Activated CD8-positive, alpha-beta memory T cell treated with anti-CD3 and anti-CD28 coated beads, Interleukin-2, amount 10 ng/mL, durations not matched to agents 7 days and 5 days (primary cell): ENCODE results near the gene HOXD13. TPM values are rescaled to one million over a fixed set of nuclear protein-coding genes. Genes with fewer than 3 reads are reported as not detected.
A peak's percentile ranks its signal among the peaks of the same experiment; 100 is the strongest.

Source experiments
- ATAC-seq: fragments of 150-1000 bp; cut with Tn5 transposase; one replicate; pipeline ENCODE4 v1.10.0; 2021; ENCODE audit warnings: moderate library complexity
- CTCF ChIA-PET: fragments of 350-600 bp; sonication (Branson Sonifier 250); formaldehyde crosslinking; loops from one replicate; lab custom pipeline; 2021; ENCODE audit warnings: antibody characterized with exemption; lab: Charles Lee
- DNase-seq: peaks from one replicate; pipeline ENCODE4 v3.0.0-alpha.2; 2020
- H3K27ac Mint-ChIP-seq: one replicate; pipeline ENCODE4 v1.8.0; 2021; ENCODE audit warnings: mild to moderate bottlenecking, mixed read lengths
- H3K27me3 Mint-ChIP-seq: one replicate; pipeline ENCODE4 v1.8.0; 2021; ENCODE audit warnings: mixed read lengths
- H3K36me3 Mint-ChIP-seq: one replicate; pipeline ENCODE4 v1.8.0; 2021; ENCODE audit warnings: mild to moderate bottlenecking, mixed read lengths
- H3K4me1 Mint-ChIP-seq: one replicate; pipeline ENCODE4 v1.8.0; 2021; ENCODE audit warnings: mixed read lengths
- H3K4me3 Mint-ChIP-seq: one replicate; pipeline ENCODE4 v1.8.0; 2021; ENCODE audit warnings: mild to moderate bottlenecking, moderate library complexity, mixed read lengths
- H3K9me3 Mint-ChIP-seq: one replicate; pipeline ENCODE4 v1.8.0; 2022; ENCODE audit warnings: low read depth, mixed read lengths
- total RNA-seq, 2 experiments: library from RNA; stranded (reverse); gene quantifications; one replicate each; pipeline ENCODE4 v1.2.3, GENCODE V29; 2021

Gene HOXD13
- total RNA-seq, 2 experiments from 2014 or later: not detected

GRCh38 chr2:176093898-176094249, 1.4 kb downstream of the HOXD13 start:
- Mint-ChIP-seq H3K36me3 (peaks cover 3% of the 10 kb centered on the region), H3K4me3 (peak overlapping the region; percentile 3), H3K27me3 (peaks cover 92% of the 10 kb centered on the region), H3K9me3 (no peaks in the 10 kb centered on the region), H3K27ac (peak overlapping the region; percentile 48), H3K4me1 (peaks cover 18% of the 10 kb centered on the region)
- no peak for DNase-seq
- CTCF ChIA-PET: interaction anchor here (1.5 kb wide), 2 partner anchors 33 to 559 kb away, joined by 3 to 5 read pairs; no protein-coding TSS in a partner anchor
- no peak for ATAC-seq

GRCh38 chr2:176094349-176094748, 1.8 kb downstream of the HOXD13 start:
- DNase-seq (no peak), ATAC-seq (no peak)
- Mint-ChIP-seq H3K4me1 (peaks cover 18% of the 10 kb centered on the region), H3K9me3 (no peaks in the 10 kb centered on the region), H3K36me3 (peaks cover 3% of the 10 kb centered on the region), H3K27me3 (peaks cover 92% of the 10 kb centered on the region), H3K4me3 (peak overlapping the region; percentile 3), H3K27ac (no peak overlapping the region)
- CTCF ChIA-PET: interaction anchor here (1.5 kb wide), 2 partner anchors 33 to 558 kb away, joined by 3 to 5 read pairs; no protein-coding TSS in a partner anchor

DNA sequence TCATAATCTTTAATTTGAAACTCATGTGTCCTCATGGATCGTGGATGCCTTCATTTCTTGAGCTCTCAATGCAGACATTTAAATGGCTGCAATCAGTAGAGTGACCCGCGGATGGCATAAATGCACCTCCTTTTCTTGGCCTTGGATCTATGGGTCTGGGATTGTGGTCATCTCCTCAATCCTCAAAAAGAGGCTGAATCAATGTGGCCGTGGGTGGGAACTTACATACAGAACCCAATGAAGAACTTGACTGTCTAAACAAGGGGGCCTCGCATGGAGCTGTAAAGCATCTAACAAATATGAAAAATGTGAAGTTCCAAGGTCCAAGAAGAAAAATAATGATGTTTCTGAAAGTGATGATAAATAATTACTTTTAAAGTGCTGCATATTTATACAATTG, 2.9 kb downstream of the HOXD13 start:
- ATAC-seq (no peak), DNase-seq (no peak)
- H3K9me3 Mint-ChIP-seq: no peaks in the 10 kb centered on the region
- CTCF ChIA-PET: interaction anchor here (0.9 to 3.6 kb wide), 7 partner anchors 16 to 731 kb away, joined by 3 to 65 read pairs (median 7); partner anchors contain the start of gene LNPK
- peaks cover 3% of the 10 kb centered on the region for H3K36me3 Mint-ChIP-seq
- no peak overlapping the region for H3K4me3 Mint-ChIP-seq
- H3K27me3 Mint-ChIP-seq: peaks cover 90% of the 10 kb centered on the region
- peaks cover 18% of the 10 kb centered on the region for H3K4me1 Mint-ChIP-seq
- H3K27ac Mint-ChIP-seq: no peak overlapping the region

DNA sequence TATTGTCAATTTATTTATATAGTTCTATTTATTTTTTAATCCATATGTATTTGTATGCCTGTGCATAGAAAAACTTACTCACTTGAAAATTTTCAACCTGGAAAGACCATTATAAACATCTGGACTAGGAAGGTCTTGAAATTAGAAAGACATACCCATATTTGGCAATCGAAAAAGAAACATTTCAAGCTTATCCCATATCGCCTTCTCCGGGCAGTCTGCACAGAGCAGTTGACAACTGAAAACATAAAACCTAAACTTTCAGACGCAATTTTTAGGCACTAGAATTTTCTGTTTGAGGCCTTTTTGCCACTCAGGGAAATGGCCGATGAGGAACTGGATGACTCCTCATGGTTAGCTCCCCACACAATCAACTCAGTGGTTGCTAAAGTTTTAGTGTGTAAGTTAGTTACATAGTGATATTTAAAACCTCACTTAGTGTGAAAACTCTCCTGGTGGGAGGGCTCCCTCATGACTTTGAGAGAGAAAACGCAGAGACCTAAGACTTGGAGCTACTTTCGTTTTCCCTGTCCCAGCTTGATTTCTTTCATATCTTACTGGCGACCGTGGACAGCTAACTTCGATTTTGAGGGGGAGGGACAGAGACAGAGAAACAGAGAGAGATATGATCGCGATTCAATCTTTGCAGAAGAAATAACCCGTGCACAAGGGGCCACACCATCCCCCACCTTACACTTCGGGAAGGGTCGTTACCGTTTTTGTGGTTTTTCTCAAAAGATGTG, 3.9 kb downstream of the HOXD13 start:
- peak overlapping the region; percentile 65 for H3K4me3 Mint-ChIP-seq
- peaks cover 18% of the 10 kb centered on the region for H3K4me1 Mint-ChIP-seq
- H3K36me3 Mint-ChIP-seq: peaks cover 3% of the 10 kb centered on the region
- ATAC-seq (no peak), DNase-seq (no peak)
- H3K27ac Mint-ChIP-seq: no peak overlapping the region
- H3K9me3 Mint-ChIP-seq: no peaks in the 10 kb centered on the region
- peaks cover 90% of the 10 kb centered on the region for H3K27me3 Mint-ChIP-seq
- CTCF ChIA-PET: interaction anchor here (0.9 to 3.6 kb wide), 15 partner anchors 15 to 846 kb away, joined by 3 to 65 read pairs (median 7); partner anchors contain the start of gene LNPK

DNA sequence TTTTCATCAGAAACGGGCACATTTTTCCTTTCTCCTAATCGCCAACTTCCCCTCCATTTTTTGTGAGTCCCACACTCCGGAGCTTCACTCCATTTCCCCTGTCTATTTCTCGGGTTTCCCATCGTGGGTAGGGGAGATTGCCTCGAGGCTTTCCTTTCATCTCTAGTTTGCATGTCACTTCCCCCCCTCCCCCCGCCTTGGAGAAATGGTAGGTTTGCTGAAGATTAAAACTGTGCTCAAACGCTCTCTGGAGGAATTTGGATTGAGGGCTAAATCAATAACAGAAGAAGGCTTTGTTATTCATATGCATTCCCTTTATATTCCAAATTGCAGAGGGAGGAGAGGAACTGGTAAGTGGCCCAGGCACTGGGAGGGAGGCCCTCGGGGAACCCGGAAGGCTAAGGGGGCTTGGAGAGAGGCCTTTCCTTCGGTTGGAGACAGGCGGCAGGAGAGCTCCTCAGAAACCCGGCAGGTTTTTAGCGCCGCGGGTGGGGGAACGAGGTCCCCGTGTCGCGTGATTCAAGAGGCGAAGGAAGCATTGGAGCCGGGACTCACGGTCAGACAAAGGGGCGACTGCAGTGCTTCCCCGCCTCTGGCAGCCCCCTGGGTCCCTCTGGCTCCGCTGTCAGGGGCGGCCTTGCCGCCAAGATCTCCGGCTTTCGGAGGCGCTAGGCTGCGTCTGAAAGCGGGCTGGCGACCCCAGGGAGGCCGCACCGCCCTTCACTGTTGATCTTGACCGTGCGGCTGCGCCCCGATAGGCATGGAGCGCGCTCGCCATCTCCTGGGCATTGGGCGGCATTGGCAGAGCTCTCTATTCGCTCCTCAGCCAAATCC, 4.7 kb downstream of the HOXD13 start:
- Mint-ChIP-seq H3K27ac (no peak overlapping the region), H3K4me3 (peak overlapping the region; percentile 65), H3K9me3 (no peaks in the 10 kb centered on the region), H3K4me1 (peaks cover 15% of the 10 kb centered on the region), H3K36me3 (peaks cover 3% of the 10 kb centered on the region), H3K27me3 (peaks cover 90% of the 10 kb centered on the region)
- DNase-seq (peak; percentile 70), ATAC-seq (peak; percentile 72)
- CTCF ChIA-PET: interaction anchor here (0.6 to 3.6 kb wide), 22 partner anchors 8 to 847 kb away, joined by 3 to 65 read pairs (median 4); partner anchors contain the start of gene LNPK

GRCh38 chr2:176097820-176098365, 5.4 kb downstream of the HOXD13 start:
- no peak for ATAC-seq
- Mint-ChIP-seq H3K36me3 (peaks cover 3% of the 10 kb centered on the region), H3K27ac (no peak overlapping the region), H3K4me3 (peak overlapping the region; percentile 35), H3K4me1 (peaks cover 15% of the 10 kb centered on the region), H3K27me3 (peaks cover 96% of the 10 kb centered on the region), H3K9me3 (no peaks in the 10 kb centered on the region)
- CTCF ChIA-PET: interaction anchor here (0.6 to 3.6 kb wide), 17 partner anchors 9 to 847 kb away, joined by 3 to 65 read pairs (median 4); partner anchors contain the start of gene LNPK
- no peak for DNase-seq

DNA sequence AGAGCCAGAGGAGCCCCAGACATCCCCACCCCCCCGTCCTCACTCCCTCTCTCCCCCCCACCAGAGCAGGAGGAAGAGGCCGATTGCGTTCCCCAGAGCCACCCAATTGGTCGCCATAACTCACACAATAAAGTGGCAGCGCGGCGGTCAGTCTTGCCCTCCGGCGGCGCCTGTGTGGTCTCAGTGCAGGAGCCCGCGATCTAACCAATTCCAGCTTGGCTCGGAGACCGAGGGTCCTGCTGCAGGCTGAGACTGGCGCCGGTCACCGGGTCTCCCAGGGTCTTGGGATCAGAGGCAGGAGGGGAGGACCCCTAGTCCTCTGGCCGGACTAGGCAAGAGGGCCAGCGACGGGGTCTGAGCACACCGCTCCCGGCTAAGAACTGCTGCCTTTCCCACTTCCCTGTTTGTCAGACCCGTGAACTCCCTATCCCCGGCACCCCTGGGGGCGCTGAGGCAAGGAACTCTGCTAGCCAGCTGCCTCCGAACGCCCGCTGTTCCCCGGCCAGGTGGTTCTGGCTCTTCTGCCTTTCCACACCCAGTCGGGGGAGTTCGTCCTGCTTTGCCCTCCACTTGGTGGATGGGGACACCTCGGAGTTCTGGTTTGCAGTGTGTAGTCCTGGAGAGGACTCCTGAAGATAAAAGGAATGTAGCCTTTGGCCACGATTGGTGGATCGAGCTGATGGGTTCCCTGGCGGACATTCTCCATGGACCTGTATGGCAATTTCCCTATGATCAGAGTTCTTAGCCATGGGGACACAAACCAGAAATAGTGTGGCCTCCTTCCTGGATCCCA, 6.0 kb downstream of the HOXD13 start:
- no peak for ATAC-seq
- Mint-ChIP-seq H3K4me3 (no peak overlapping the region), H3K4me1 (peaks cover 15% of the 10 kb centered on the region), H3K9me3 (no peaks in the 10 kb centered on the region), H3K27me3 (peaks cover 96% of the 10 kb centered on the region), H3K36me3 (peaks cover 3% of the 10 kb centered on the region), H3K27ac (no peak overlapping the region)
- CTCF ChIA-PET: interaction anchor here (2.0 to 3.6 kb wide), 4 partner anchors 19 to 848 kb away, joined by 7 to 65 read pairs (median 8); no protein-coding TSS in a partner anchor
- DNase-seq: no peak

DNA sequence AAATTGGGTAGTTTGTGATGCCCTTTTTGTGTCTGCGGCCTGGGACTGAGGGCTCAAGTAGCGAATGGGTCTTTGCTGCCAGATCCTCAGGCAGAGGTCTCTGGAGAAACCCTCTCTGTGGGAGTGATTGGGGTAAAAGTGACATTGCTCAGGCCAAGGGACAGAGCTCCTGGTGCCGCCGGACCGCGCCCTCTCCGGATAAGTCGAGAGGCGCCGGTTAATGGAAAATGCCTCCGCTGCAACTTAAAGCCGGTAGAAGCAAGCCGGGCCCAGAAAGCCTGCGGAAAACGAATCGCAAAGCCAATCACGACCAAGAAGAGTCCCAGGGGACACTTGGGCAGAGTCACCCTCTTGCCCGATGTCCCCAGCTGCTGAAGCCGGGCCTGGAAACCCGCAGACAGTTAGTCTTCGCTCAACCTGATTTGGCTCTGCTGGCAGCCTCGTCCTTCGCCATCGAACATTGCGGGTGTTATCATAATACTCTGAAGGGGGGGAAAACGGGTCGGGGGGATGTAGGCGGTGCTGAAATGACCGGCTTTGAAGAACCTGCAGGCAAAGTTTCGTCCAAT, 6.7 kb downstream of the HOXD13 start:
- DNase-seq (no peak), ATAC-seq (no peak)
- Mint-ChIP-seq H3K27me3 (peaks cover 96% of the 10 kb centered on the region), H3K9me3 (no peaks in the 10 kb centered on the region), H3K36me3 (no peaks in the 10 kb centered on the region), H3K4me1 (peaks cover 10% of the 10 kb centered on the region), H3K4me3 (no peak overlapping the region), H3K27ac (no peak overlapping the region)
- CTCF ChIA-PET: interaction anchor here (3.6 kb wide), 1 partner anchor 411 kb away, joined by 65 read pairs; no protein-coding TSS in a partner anchor

- CTCF ChIA-PET: no interaction called here
- Mint-ChIP-seq H3K36me3 (no peaks in the 10 kb centered on the region), H3K27me3 (peaks cover 96% of the 10 kb centered on the region), H3K4me1 (peaks cover 10% of the 10 kb centered on the region), H3K9me3 (no peaks in the 10 kb centered on the region), H3K4me3 (no peak within 1 kb of the TSS), H3K27ac (no peak within 1 kb of the TSS)
- no peak for DNase-seq
- no peak for ATAC-seq
Measured at GRCh38 chr2:176099728-176100546, 7.4 kb downstream of the HOXD13 start, which contains the start of gene HOXD12. HOXD12 (plus strand) TSS chr2:176099795; CDS start chr2:176099802, 7 bp downstream.

GRCh38 chr2:176100547-176101140, 8.1 kb downstream of the HOXD13 start:
- peaks cover 96% of the 10 kb centered on the region for H3K27me3 Mint-ChIP-seq
- no peaks in the 10 kb centered on the region for H3K9me3 Mint-ChIP-seq
- CTCF ChIA-PET: no interaction called here
- DNase-seq: no peak
- no peak overlapping the region for H3K4me3 Mint-ChIP-seq
- H3K36me3 Mint-ChIP-seq: no peaks in the 10 kb centered on the region
- H3K27ac Mint-ChIP-seq: no peak overlapping the region
- ATAC-seq: no peak
- H3K4me1 Mint-ChIP-seq: peaks cover 10% of the 10 kb centered on the region

DNA sequence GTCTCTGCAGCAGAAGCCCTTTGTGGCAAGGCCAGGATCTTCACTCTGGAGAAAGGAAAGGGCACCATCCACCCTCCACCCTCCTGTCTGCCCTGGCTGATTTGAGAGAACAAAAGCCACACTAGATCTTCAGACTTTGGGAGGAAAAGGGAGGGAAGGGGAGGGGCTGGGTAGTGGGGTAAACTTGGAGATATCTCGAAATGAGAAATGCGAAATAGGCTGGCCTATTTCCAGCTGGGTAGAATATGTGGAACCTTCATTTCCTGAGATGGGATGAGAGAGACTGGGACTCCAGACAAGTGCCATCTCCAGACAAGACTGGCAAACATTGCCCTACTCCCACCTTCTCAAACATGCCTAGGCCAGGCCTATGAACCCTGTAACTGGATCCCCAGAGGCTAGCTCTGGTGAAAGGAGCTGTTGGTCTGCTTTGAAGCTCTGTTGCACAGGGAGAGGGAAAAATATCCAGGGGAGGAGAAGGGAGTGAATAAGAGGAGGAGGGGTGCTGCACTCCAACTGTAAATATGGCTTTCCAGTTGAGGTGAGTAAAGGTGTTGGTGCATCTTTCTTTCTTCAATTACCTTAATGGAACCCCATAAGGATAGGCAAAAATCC, 8.8 kb downstream of the HOXD13 start:
- Mint-ChIP-seq H3K27ac (no peak overlapping the region), H3K4me1 (peaks cover 13% of the 10 kb centered on the region), H3K9me3 (no peaks in the 10 kb centered on the region), H3K36me3 (peaks cover 2% of the 10 kb centered on the region), H3K27me3 (peaks cover 96% of the 10 kb centered on the region), H3K4me3 (no peak overlapping the region)
- DNase-seq (no peak), ATAC-seq (no peak)
- CTCF ChIA-PET: interaction anchor here (1.3 kb wide), 1 partner anchor 39 kb away, joined by 3 read pairs; no protein-coding TSS in a partner anchor
